GM12891 (cell line): ENCODE measurements around the gene PIGV.

Source experiments
- DNase-seq: peaks from one replicate; pipeline ENCODE4 v3.0.0; 2011; ENCODE audit warnings: low spot score; ENCODE audit not compliant: insufficient read length
- FAIRE-seq: peaks from 2 replicates; lab custom pipeline; 2011; peaks lifted over from hg19 to GRCh38; lab: Jason Lieb, UNC
- PAX5 ChIP-seq: IDR thresholded peaks from 2 replicates; pipeline ENCODE4 v1.6.1; 2011; ENCODE audit warnings: low read length, moderate library complexity, mild to moderate bottlenecking; ENCODE audit not compliant: insufficient read depth, severe bottlenecking
- POLR2A ChIP-seq: IDR thresholded peaks from 2 replicates; pipeline ENCODE4 v1.6.1; 2011; ENCODE audit warnings: low read depth, low read length, control low read depth
- POLR2AphosphoS5 ChIP-seq: IDR thresholded peaks from 2 replicates; pipeline ENCODE4 v1.6.1; 2011; ENCODE audit warnings: low read depth, low read length, control low read depth
- POU2F2 ChIP-seq: IDR thresholded peaks from 2 replicates; pipeline ENCODE4 v1.6.1; 2011; ENCODE audit warnings: low read depth, mild to moderate bottlenecking, control low read depth, low read length, moderate library complexity
- SPI1 ChIP-seq: IDR thresholded peaks from 2 replicates; pipeline ENCODE4 v1.6.1; 2011; ENCODE audit warnings: low read depth, low read length, control low read depth
- TAF1 ChIP-seq: IDR thresholded peaks from 2 replicates; pipeline ENCODE4 v1.6.1; 2011; ENCODE audit warnings: low read depth, low read length, control low read depth

Gene PIGV

DNA sequence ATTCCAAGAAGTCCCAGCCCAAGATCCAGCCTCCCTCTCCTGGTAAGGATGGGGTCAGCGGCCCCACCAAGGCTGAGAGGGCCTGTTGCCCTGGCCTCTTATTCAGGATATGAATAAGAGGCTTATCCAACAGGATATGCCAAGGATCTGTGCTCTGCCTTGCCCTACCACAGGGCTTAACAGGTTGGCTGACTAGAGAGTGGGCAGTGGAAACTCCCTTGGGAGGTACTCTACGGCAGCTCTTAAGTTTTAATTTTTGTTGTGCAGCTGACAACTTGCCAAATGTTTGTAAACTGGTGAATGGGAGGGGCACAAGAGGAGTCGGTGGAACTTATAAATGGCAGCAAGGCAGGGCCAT lies 16.5 kb upstream of the PIGV start:
- no peak for TF ChIP-seq POLR2A
- no peak for TF ChIP-seq PAX5
- TF ChIP-seq SPI1: no peak
- no peak for TF ChIP-seq POU2F2
- DNase-seq (no peak), FAIRE-seq (no peak)

DNA sequence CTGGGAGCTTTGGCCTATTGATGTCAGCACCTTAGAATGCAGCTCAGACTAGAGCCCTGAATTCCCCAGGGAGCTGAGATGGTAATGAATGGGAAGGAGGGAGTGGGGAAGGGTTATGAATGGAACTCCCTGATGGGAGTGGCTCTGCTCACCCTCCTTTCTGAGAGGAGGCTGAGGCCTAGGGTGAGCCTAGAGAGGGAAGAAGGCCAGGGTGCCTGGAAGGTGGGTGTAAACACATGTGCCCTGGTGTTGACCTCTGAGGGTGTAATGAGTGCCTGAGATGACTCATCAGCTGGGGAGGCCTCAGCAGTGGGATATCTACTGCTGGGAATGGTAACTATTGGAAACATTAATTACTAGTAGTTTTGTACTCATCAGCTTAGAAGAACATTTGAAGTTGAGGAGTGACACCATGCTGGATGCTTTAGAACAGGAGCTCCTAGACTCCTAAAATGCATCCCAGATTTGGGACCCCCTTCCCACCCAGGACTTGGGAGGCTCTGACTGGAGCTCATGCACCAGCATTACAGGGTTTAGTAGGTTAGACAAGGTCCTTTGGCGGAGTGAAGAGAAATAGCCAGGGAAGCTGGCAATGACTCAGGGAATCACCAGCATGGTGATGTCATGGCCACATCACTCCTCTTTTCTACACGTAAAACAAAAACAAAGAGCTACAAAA lies 16.0 kb upstream of the PIGV start:
- DNase-seq (no peak), FAIRE-seq (no peak)
- TF ChIP-seq PAX5 (no peak), POLR2AphosphoS5 (no peak; the same call in 1 of the 2 replicates), POLR2A (no peak)

DNA sequence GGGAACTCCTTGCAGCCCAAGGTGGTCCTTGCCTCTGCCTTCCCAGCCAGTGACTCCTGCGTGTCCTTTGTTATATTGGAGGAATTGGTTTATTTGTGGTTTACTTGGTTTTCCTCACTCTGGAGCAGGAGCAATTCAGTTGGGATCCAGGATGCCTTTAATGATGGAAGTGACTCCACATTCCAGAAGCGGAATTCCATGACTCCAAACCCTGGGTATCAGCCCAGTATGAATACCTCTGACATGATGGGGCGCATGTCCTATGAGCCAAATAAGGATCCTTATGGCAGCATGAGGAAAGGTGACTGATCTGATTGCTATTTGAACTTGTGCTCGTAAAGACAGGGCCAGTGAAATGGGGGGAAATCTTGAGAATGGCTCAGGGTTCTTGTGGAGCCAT lies 15.1 kb upstream of the PIGV start:
- DNase-seq (no peak), FAIRE-seq (no peak)
- TF ChIP-seq POLR2A (no peak), POU2F2 (no peak), PAX5 (no peak), TAF1 (no peak), POLR2AphosphoS5 (no peak)

DNA sequence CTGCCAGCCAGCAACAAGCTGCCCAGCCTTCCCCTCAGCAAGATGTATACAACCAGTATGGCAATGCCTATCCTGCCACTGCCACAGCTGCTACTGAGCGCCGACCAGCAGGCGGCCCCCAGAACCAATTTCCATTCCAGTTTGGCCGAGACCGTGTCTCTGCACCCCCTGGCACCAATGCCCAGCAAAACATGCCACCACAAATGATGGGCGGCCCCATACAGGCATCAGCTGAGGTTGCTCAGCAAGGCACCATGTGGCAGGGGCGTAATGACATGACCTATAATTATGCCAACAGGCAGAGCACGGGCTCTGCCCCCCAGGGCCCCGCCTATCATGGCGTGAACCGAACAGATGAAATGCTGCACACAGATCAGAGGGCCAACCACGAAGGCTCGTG lies 13.3 kb upstream of the PIGV start:
- FAIRE-seq: no peak
- TF ChIP-seq SPI1 (no peak), PAX5 (no peak), POU2F2 (no peak), POLR2AphosphoS5 (no peak), TAF1 (no peak), POLR2A (no peak)
- no peak for DNase-seq

DNA sequence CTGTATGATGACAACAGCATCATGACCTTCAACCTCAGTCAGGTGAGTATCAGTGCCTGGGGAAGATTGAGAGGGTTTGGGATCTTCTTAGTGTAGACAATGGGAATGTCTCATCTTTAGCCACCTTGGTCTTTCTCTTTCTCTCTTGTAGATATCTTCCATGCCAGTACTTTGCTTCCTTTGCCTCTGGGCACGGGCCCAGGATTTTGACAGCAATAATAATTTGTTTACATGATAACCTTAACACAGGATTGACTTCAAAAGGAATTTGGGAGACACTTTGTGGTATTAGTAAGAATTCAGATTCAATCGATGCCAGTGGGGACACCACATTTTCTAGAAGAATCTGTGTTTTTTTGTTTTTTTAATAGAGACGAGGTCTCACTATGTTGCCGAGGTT lies 12.1 kb upstream of the PIGV start:
- DNase-seq (no peak), FAIRE-seq (no peak)
- TF ChIP-seq POLR2AphosphoS5: no peak
- no peak for TF ChIP-seq POLR2A
- no peak for TF ChIP-seq SPI1
- TF ChIP-seq POU2F2: no peak
- TF ChIP-seq TAF1: no peak
- no peak for TF ChIP-seq PAX5

DNA sequence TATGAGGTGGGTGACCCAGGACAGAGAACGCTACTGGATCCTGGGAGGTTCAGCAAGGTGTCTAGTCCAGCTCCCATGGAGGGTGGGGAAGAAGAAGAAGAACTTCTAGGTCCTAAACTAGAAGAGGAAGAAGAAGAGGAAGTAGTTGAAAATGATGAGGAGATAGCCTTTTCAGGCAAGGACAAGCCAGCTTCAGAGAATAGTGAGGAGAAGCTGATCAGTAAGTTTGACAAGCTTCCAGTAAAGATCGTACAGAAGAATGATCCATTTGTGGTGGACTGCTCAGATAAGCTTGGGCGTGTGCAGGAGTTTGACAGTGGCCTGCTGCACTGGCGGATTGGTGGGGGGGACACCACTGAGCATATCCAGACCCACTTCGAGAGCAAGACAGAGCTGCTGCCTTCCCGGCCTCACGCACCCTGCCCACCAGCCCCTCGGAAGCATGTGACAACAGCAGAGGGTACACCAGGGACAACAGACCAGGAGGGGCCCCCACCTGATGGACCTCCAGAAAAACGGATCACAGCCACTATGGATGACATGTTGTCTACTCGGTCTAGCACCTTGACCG lies 8.6 kb upstream of the PIGV start:
- no peak for DNase-seq
- TF ChIP-seq POLR2A (no peak), SPI1 (no peak), POU2F2 (no peak), POLR2AphosphoS5 (no peak), TAF1 (no peak), PAX5 (no peak)
- no peak for FAIRE-seq

DNA sequence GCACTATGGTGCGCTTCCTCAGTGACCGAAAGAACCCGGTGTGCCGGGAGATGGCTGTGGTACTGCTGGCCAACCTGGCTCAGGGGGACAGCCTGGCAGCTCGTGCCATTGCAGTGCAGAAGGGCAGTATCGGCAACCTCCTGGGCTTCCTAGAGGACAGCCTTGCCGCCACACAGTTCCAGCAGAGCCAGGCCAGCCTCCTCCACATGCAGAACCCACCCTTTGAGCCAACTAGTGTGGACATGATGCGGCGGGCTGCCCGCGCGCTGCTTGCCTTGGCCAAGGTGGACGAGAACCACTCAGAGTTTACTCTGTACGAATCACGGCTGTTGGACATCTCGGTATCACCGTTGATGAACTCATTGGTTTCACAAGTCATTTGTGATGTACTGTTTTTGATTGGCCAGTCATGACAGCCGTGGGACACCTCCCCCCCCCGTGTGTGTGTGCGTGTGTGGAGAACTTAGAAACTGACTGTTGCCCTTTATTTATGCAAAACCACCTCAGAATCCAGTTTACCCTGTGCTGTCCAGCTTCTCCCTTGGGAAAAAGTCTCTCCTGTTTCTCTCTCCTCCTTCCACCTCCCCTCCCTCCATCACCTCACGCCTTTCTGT lies 7.3 kb upstream of the PIGV start:
- peak; percentile 9 for FAIRE-seq
- TF ChIP-seq PAX5 (no peak), POLR2AphosphoS5 (0 out of 2 replicates have a peak, but pooled peaks have one; percentile 25), POLR2A (no peak)
- no peak for DNase-seq

DNA sequence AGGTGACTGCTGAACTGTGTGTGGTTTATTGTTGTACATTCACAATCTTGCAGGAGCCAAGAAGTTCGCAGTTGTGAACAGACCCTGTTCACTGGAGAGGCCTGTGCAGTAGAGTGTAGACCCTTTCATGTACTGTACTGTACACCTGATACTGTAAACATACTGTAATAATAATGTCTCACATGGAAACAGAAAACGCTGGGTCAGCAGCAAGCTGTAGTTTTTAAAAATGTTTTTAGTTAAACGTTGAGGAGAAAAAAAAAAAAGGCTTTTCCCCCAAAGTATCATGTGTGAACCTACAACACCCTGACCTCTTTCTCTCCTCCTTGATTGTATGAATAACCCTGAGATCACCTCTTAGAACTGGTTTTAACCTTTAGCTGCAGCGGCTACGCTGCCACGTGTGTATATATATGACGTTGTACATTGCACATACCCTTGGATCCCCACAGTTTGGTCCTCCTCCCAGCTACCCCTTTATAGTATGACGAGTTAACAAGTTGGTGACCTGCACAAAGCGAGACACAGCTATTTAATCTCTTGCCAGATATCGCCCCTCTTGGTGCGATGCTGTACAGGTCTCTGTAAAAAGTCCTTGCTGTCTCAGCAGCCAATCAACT lies 6.4 kb upstream of the PIGV start:
- no peak for DNase-seq
- no peak for TF ChIP-seq SPI1
- TF ChIP-seq POLR2A: no peak
- no peak for TF ChIP-seq TAF1
- TF ChIP-seq POU2F2: no peak
- TF ChIP-seq PAX5: no peak
- TF ChIP-seq POLR2AphosphoS5: no peak
- FAIRE-seq: no peak

DNA sequence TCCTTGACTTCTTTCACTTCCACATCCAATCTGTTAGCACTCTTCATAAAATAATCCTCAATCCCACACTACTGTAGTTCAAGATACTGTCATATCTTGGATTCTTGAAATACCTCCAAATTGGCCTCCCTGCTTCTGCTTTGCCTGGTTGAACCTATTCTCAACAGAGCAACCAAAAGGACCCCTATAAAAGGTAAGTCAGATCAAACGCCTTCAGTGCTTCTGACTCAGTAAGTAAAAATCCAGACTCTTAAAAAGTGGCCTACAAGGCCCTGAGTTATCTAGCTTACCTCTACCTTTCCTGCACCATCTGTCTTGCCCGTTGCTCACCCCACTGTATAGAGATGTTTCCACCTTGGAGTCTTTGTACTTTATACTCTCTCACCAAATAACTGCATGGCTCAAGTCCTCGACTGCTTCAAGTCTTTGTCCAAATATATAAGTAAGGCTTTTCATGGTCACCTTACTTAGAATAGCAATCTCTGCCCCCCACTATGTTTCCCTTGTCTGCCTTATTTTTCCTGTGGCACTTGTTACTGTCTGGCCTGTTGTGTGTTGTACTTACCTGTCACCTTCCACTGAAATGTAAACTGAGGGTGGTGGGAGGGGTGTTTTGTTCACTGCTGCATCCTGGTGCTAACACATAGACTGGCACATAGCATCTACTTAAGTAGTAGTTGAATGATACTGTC lies 5.1 kb upstream of the PIGV start:
- no peak for TF ChIP-seq POLR2AphosphoS5
- no peak for TF ChIP-seq SPI1
- no peak for TF ChIP-seq PAX5
- no peak for TF ChIP-seq POU2F2
- FAIRE-seq: no peak
- DNase-seq: no peak

DNA sequence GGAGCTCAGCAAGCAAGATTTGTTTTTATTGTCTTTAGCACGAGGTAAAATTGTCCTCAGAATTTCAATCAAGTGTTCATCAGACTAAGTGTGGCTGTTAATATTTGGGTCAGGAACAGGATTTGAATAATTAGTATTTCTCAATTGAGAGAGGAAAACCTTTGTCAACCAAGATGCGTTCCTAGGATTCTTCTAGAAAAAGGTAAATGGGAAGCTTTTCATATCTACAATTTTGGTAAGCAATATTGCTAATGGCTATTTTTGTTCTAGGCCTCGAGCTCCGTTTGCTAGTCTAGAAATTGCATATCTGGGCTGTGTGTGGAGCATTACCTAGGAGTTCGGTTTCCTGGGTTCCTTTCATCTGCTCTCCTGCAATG lies 4.1 kb upstream of the PIGV start:
- FAIRE-seq: no peak

More for the DNA sequence above, 4.1 kb upstream of the PIGV start:
- TF ChIP-seq POU2F2: no peak
- no peak for TF ChIP-seq PAX5
- no peak for TF ChIP-seq TAF1
- TF ChIP-seq SPI1: no peak
- TF ChIP-seq POLR2A: no peak
- no peak for TF ChIP-seq POLR2AphosphoS5
- no peak for DNase-seq
